GM23338 (cell line): Measurements from ENCODE around the gene CXCL9. TPM values are rescaled to one million over a fixed set of nuclear protein-coding genes. Genes with fewer than 3 reads are reported as not detected.

ENCODE experiments used
- ATAC-seq: fragments of 200-7000 bp; cut with Tn5 transposase; 3 replicates; pipeline ENCODE4 v1.9.1; 2020
- DNase-seq: peaks from one replicate; pipeline ENCODE4 v3.0.0-alpha.2; 2015; ENCODE audit warnings: low spot score
- H2AFZ ChIP-seq: fragments of 200-600 bp; sonication (generic); 2 replicates; pipeline ENCODE4 v1.8.0; 2016; ENCODE audit warnings: antibody characterized with exemption, mild to moderate bottlenecking, moderate library complexity
- H3F3A ChIP-seq: fragments of 200-600 bp; sonication (generic); replicated peaks from 2 replicates; pipeline ENCODE4 v1.8.0; 2017; ENCODE audit warnings: antibody characterized with exemption, mixed run types, low read depth
- H3K27ac ChIP-seq: fragments of 200-600 bp; sonication (generic); 2 replicates; pipeline ENCODE4 v1.6.1; 2016; ENCODE audit warnings: low read depth
- H3K27me3 ChIP-seq: fragments of 200-600 bp; sonication (generic); 2 replicates; pipeline ENCODE4 v1.8.0; 2016; ENCODE audit warnings: mild to moderate bottlenecking, mixed run types, moderate library complexity; ENCODE audit not compliant: insufficient read depth
- H3K36me3 ChIP-seq: fragments of 200-600 bp; sonication (generic); 2 replicates; pipeline ENCODE4 v1.8.0; 2016; ENCODE audit warnings: mild to moderate bottlenecking; ENCODE audit not compliant: insufficient read depth
- H3K4me1 ChIP-seq: fragments of 200-600 bp; sonication (generic); 2 replicates; pipeline ENCODE4 v1.8.0; 2016; ENCODE audit warnings: mild to moderate bottlenecking, moderate library complexity; ENCODE audit not compliant: insufficient read depth
- H3K4me2 ChIP-seq: fragments of 200-600 bp; sonication (generic); 2 replicates; pipeline ENCODE4 v1.7.1; 2017; ENCODE audit warnings: mixed run types
- H3K4me3 ChIP-seq: fragments of 200-600 bp; sonication (generic); 2 replicates; pipeline ENCODE4 v1.6.1; 2016; ENCODE audit warnings: mixed run types
- H3K79me2 ChIP-seq: fragments of 200-600 bp; sonication (generic); replicated peaks from 2 replicates; pipeline ENCODE4 v1.8.0; 2017; ENCODE audit warnings: mild to moderate bottlenecking; ENCODE audit not compliant: insufficient read depth
- H3K9me2 ChIP-seq: fragments of 200-600 bp; sonication (generic); 2 replicates; pipeline ENCODE4 v1.8.0; 2017; ENCODE audit not compliant: insufficient read depth
- H4K20me1 ChIP-seq: fragments of 200-600 bp; sonication (generic); replicated peaks from 2 replicates; pipeline ENCODE4 v1.8.0; 2017; ENCODE audit warnings: mild to moderate bottlenecking; ENCODE audit not compliant: insufficient read depth
- H3K27ac Mint-ChIP-seq: 2 replicates; pipeline ENCODE4 v1.8.0; 2020; ENCODE audit warnings: inconsistent platforms, mild to moderate bottlenecking, moderate library complexity, mixed read lengths
- H3K27me3 Mint-ChIP-seq: 3 replicates; pipeline ENCODE4 v1.8.0; 2022; ENCODE audit warnings: low read depth, mild to moderate bottlenecking, moderate library complexity, mixed read lengths, inconsistent platforms; ENCODE audit not compliant: insufficient read depth, poor library complexity
- H3K36me3 Mint-ChIP-seq: 3 replicates; pipeline ENCODE4 v1.8.0; 2021; ENCODE audit warnings: low read depth, mild to moderate bottlenecking, inconsistent platforms, moderate library complexity, mixed read lengths
- H3K4me1 Mint-ChIP-seq: 3 replicates; pipeline ENCODE4 v1.8.0; 2020; ENCODE audit warnings: mild to moderate bottlenecking, inconsistent platforms, mixed read lengths
- H3K4me3 Mint-ChIP-seq: 3 replicates; pipeline ENCODE4 v1.8.0; 2021; ENCODE audit warnings: moderate library complexity, mild to moderate bottlenecking, inconsistent platforms, mixed read lengths
- H3K9me3 Mint-ChIP-seq: 3 replicates; pipeline ENCODE4 v1.8.0; 2020; ENCODE audit warnings: moderate library complexity, mild to moderate bottlenecking, inconsistent platforms, mixed read lengths
- CREB1 ChIP-seq: fragments of 250-450 bp; sonication (Bioruptor Pico); IDR thresholded peaks from 2 replicates; pipeline ENCODE4 v1.5.0; 2020; ENCODE audit warnings: low read depth, mild to moderate bottlenecking, moderate library complexity
- EZH2 ChIP-seq: fragments of 200-600 bp; sonication (generic); IDR thresholded peaks from one replicate; pipeline ENCODE4 v1.8.0; 2017; ENCODE audit warnings: antibody characterized with exemption, mild to moderate bottlenecking, low read depth; ENCODE audit not compliant: unreplicated experiment
- EZH2phosphoT487 ChIP-seq: fragments of 200-600 bp; sonication (generic); IDR thresholded peaks from one replicate; pipeline ENCODE4 v1.8.1; 2018; ENCODE audit warnings: antibody characterized with exemption; ENCODE audit not compliant: unreplicated experiment
- JUNB ChIP-seq: IDR thresholded peaks from one replicate; pipeline ENCODE4 v1.6.1; 2016; ENCODE audit warnings: antibody characterized with exemption; ENCODE audit not compliant: unreplicated experiment
- NANOG ChIP-seq: IDR thresholded peaks from 2 replicates; pipeline ENCODE4 v1.6.1; 2016; ENCODE audit warnings: antibody characterized with exemption, borderline replicate concordance
- POLR2AphosphoS5 ChIP-seq: IDR thresholded peaks from 2 replicates; pipeline ENCODE4 v1.6.1; 2016; ENCODE audit warnings: antibody characterized with exemption, low read depth
- ZNF114 ChIP-seq: fragments of 250-450 bp; sonication (Bioruptor Pico); IDR thresholded peaks from 2 replicates; pipeline ENCODE4 v1.5.0; 2020; ENCODE audit warnings: mild to moderate bottlenecking, moderate library complexity
- ZNF331 ChIP-seq: fragments of 250-450 bp; sonication (Bioruptor Pico); IDR thresholded peaks from 2 replicates; pipeline ENCODE4 v1.5.0; 2020; ENCODE audit warnings: low read depth, mild to moderate bottlenecking, moderate library complexity
- polyA plus RNA-seq: library from polyadenylated mRNA; unstranded; fragments of >200 nt; fragmentation: Nextera tagmentation; extraction: Ambion mirVana; gene quantifications from 2 replicates; pipeline ENCODE4 v1.2.1, GENCODE V29; 2016
- total RNA-seq: library from RNA; depleted of rRNA; stranded (reverse); fragments of >200 nt; shearing (Covaris generic); gene quantifications from 2 replicates; pipeline ENCODE4 v1.2.3, GENCODE V29; 2014
- TF ChIP-seq, protein P1 (sequence below), 2 experiments: fragments of 200-600 bp in 1 of 2; sonication (generic) in 1 of 2; conservative IDR thresholded peaks; 2 replicates each; pipeline versions ENCODE4 v1.5.1 to v1.6.1; 2016 to 2017; ENCODE audit warnings: antibody characterized with exemption in 2 of 2, low read depth in 2 of 2, mild to moderate bottlenecking in 2 of 2, moderate library complexity in 1 of 2
- TF ChIP-seq, protein P2 (sequence below): fragments of 250-450 bp; sonication (Bioruptor Pico); IDR thresholded peaks from 2 replicates; pipeline ENCODE4 v1.5.0; 2020; ENCODE audit warnings: mild to moderate bottlenecking, moderate library complexity
- TF ChIP-seq, protein P3 (sequence below): IDR thresholded peaks from one replicate; pipeline ENCODE4 v1.6.1; 2018; ENCODE audit warnings: antibody characterized with exemption; ENCODE audit not compliant: unreplicated experiment

The CXCL9 gene
- total and polyA plus RNA-seq, 2 experiments from 2014 or later = not detected

DNA sequence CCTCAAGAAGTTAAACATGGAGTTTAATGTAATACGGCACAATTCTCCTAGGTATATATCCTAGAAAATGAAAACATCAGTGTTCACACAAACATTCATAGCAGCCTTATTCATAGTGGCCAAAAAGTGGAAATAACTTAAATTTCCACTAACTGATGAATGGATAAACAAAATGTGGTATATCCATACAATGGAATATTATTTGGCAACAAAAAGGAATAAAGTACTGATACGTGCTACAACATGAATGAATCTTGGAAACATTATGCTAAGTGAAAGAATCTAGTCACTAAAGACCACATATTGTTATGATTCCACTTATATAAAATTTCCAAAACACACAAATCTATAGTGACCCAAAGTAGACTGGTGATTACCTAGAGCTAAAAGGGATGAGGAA, 31.1 kb downstream of the CXCL9 start:
- H3K36me3 Mint-ChIP-seq = peaks cover 85% of the 10 kb centered on the region
- H3K36me3 ChIP-seq = peaks cover 83% of the 10 kb centered on the region
- H3K4me1 Mint-ChIP-seq = no peaks in the 10 kb centered on the region
- H3K4me3 Mint-ChIP-seq = no peak overlapping the region
- TF ChIP-seq ZNF331 (no peak), CREB1 (CRISPR knock-in tag) (no peak), POLR2AphosphoS5 (no peak), ZNF114 (CRISPR knock-in tag) (no peak), EZH2phosphoT487 (no peak), JUNB (no peak), EZH2 (no peak), NANOG (no peak)
- TF ChIP-seq, protein P1, sequence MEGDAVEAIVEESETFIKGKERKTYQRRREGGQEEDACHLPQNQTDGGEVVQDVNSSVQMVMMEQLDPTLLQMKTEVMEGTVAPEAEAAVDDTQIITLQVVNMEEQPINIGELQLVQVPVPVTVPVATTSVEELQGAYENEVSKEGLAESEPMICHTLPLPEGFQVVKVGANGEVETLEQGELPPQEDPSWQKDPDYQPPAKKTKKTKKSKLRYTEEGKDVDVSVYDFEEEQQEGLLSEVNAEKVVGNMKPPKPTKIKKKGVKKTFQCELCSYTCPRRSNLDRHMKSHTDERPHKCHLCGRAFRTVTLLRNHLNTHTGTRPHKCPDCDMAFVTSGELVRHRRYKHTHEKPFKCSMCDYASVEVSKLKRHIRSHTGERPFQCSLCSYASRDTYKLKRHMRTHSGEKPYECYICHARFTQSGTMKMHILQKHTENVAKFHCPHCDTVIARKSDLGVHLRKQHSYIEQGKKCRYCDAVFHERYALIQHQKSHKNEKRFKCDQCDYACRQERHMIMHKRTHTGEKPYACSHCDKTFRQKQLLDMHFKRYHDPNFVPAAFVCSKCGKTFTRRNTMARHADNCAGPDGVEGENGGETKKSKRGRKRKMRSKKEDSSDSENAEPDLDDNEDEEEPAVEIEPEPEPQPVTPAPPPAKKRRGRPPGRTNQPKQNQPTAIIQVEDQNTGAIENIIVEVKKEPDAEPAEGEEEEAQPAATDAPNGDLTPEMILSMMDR (conservative IDR thresholded peaks at IDR 0.05; ENCODE audit: low read depth in 2 of 2) = no peak
- TF ChIP-seq, protein P2, sequence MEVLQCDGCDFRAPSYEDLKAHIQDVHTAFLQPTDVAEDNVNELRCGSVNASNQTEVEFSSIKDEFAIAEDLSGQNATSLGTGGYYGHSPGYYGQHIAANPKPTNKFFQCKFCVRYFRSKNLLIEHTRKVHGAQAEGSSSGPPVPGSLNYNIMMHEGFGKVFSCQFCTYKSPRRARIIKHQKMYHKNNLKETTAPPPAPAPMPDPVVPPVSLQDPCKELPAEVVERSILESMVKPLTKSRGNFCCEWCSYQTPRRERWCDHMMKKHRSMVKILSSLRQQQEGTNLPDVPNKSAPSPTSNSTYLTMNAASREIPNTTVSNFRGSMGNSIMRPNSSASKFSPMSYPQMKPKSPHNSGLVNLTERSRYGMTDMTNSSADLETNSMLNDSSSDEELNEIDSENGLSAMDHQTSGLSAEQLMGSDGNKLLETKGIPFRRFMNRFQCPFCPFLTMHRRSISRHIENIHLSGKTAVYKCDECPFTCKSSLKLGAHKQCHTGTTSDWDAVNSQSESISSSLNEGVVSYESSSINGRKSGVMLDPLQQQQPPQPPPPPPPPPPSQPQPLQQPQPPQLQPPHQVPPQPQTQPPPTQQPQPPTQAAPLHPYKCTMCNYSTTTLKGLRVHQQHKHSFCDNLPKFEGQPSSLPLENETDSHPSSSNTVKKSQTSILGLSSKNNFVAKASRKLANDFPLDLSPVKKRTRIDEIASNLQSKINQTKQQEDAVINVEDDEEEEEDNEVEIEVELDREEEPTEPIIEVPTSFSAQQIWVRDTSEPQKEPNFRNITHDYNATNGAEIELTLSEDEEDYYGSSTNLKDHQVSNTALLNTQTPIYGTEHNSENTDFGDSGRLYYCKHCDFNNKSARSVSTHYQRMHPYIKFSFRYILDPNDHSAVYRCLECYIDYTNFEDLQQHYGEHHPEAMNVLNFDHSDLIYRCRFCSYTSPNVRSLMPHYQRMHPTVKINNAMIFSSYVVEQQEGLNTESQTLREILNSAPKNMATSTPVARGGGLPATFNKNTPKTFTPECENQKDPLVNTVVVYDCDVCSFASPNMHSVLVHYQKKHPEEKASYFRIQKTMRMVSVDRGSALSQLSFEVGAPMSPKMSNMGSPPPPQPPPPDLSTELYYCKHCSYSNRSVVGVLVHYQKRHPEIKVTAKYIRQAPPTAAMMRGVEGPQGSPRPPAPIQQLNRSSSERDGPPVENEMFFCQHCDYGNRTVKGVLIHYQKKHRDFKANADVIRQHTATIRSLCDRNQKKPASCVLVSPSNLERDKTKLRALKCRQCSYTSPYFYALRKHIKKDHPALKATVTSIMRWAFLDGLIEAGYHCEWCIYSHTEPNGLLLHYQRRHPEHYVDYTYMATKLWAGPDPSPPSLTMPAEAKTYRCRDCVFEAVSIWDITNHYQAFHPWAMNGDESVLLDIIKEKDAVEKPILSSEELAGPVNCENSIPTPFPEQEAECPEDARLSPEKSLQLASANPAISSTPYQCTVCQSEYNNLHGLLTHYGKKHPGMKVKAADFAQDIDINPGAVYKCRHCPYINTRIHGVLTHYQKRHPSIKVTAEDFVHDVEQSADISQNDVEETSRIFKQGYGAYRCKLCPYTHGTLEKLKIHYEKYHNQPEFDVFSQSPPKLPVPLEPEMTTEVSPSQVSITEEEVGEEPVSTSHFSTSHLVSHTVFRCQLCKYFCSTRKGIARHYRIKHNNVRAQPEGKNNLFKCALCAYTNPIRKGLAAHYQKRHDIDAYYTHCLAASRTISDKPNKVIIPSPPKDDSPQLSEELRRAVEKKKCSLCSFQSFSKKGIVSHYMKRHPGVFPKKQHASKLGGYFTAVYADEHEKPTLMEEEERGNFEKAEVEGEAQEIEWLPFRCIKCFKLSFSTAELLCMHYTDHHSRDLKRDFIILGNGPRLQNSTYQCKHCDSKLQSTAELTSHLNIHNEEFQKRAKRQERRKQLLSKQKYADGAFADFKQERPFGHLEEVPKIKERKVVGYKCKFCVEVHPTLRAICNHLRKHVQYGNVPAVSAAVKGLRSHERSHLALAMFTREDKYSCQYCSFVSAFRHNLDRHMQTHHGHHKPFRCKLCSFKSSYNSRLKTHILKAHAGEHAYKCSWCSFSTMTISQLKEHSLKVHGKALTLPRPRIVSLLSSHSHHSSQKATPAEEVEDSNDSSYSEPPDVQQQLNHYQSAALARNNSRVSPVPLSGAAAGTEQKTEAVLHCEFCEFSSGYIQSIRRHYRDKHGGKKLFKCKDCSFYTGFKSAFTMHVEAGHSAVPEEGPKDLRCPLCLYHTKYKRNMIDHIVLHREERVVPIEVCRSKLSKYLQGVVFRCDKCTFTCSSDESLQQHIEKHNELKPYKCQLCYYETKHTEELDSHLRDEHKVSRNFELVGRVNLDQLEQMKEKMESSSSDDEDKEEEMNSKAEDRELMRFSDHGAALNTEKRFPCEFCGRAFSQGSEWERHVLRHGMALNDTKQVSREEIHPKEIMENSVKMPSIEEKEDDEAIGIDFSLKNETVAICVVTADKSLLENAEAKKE (CRISPR knock-in tag) = no peak
- TF ChIP-seq, protein P3, sequence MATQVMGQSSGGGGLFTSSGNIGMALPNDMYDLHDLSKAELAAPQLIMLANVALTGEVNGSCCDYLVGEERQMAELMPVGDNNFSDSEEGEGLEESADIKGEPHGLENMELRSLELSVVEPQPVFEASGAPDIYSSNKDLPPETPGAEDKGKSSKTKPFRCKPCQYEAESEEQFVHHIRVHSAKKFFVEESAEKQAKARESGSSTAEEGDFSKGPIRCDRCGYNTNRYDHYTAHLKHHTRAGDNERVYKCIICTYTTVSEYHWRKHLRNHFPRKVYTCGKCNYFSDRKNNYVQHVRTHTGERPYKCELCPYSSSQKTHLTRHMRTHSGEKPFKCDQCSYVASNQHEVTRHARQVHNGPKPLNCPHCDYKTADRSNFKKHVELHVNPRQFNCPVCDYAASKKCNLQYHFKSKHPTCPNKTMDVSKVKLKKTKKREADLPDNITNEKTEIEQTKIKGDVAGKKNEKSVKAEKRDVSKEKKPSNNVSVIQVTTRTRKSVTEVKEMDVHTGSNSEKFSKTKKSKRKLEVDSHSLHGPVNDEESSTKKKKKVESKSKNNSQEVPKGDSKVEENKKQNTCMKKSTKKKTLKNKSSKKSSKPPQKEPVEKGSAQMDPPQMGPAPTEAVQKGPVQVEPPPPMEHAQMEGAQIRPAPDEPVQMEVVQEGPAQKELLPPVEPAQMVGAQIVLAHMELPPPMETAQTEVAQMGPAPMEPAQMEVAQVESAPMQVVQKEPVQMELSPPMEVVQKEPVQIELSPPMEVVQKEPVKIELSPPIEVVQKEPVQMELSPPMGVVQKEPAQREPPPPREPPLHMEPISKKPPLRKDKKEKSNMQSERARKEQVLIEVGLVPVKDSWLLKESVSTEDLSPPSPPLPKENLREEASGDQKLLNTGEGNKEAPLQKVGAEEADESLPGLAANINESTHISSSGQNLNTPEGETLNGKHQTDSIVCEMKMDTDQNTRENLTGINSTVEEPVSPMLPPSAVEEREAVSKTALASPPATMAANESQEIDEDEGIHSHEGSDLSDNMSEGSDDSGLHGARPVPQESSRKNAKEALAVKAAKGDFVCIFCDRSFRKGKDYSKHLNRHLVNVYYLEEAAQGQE = no peak
- DNase-seq (no peak), ATAC-seq (no peak)
- H2AFZ ChIP-seq = no peak overlapping the region
- H3K79me2 ChIP-seq = no peaks in the 10 kb centered on the region
- H4K20me1 ChIP-seq = 0 out of 2 replicates have a peak, but pooled peaks cover 8% of the 10 kb centered on the region
- H3K4me1 ChIP-seq = no peaks in the 10 kb centered on the region
- H3F3A ChIP-seq = no peaks in the 10 kb centered on the region
- no peak overlapping the region for H3K4me3 ChIP-seq
- no peaks in the 10 kb centered on the region for H3K9me2 ChIP-seq
- no peaks in the 10 kb centered on the region for H3K27me3 Mint-ChIP-seq
- H3K9me3 Mint-ChIP-seq = peaks cover 4% of the 10 kb centered on the region; the same call in 1 of the 3 replicates
- no peak overlapping the region for H3K4me2 ChIP-seq
- no peak overlapping the region for H3K27ac ChIP-seq
- H3K27me3 ChIP-seq = no peaks in the 10 kb centered on the region
- no peak overlapping the region for H3K27ac Mint-ChIP-seq
